ENCODE measurements around the gene OAF.

Gene OAF

DNA sequence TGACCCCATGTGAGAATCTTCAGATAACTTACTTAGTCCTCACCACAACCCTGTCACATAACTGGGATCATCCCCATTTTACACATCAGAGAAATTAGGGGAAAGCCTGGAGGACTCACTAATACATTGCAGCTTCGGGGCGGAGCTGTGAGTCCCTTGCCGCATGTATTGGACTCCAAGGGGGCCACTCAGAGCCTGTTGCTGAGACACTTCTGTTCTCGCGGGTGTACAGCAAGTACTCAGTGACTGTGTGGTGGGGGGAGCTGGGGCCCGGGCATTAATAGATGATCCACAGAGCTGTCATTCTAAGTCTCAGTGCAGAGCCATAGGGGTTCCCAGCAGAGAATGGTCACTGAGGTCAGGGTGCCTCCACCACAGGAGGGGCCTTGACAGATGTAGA, 13.5 kb downstream of the OAF start:
- DNase-seq: no peak

DNA sequence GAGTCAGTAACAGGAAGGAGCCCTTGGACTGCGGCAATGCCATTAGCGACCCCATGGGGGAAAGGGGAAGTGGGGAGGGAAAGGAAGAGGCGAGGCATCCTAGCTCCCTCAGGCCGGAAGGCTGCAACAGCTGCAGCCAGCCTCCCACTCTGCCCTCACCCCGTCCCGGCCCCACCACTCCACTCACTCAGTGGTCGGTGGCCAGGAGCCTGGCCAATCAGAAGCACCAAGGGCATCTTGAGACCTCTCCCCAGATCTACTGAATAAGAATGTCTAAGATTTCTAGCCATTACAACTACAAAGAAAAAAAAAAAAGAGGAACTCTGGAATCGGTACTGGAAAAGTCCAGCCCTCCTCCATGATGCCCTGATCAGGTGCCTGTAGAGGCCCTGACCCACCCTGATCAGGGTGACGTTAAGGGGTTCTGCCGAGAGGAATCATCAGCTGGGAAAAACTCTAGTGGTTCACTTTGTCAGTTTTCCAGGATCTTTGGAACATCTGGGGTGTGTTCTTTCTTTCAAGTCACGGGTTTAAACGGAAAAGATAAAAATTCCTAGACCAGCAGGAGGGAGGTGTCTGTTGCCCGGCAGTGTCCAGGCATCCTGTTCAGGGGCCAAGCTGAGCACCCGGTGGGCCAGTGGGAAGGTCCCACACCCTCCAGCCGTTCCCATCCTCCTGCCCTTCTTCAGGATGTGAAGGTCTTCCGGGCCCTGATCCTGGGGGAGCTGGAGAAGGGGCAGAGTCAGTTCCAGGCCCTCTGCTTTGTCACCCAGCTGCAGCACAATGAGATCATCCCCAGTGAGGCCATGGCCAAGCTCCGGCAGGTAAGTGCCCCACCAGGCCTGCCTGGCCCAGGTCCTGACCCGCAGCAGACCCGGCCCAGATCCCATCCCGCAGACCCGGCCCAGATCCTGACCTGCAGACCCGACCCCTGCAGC, 14.4 kb downstream of the OAF start:
- DNase-seq: no peak

DNA sequence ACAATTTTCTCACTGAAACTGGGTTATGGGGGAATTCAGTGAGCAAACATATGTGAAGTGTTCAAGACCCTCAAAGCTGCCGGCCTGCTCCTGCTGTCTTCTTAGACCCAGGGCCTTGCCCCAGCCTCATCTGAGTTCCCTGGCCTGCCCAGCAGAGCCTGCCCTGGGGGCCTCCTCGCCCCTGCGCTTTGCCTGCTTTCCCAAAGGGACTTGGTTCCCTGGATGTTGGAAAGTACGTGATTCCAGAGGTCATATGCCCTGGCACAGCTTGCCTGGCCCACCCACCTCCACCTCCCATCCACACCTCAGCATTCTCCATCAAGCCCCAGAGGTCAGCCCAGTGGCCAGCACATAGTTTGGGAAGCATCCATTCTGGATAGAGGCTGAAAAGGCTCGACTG, 15.4 kb downstream of the OAF start:
- no peak for DNase-seq

DNA sequence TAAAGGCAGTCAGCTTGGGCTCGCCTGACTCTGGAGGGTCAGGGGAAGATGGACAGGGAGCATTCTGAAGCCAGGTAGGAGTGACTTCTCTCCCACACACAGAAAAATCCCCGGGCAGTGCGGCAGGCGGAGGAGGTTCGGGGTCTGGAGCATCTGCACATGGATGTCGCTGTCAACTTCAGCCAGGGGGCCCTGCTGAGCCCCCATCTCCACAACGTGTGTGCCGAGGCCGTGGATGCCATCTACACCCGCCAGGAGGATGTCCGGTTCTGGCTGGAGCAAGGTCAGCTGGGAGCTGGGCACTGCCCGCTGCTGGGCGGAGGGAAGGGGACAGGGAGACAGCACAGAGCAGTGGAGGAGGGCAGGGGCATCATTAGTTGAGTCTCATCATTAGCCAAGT, 15.9 kb downstream of the OAF start:
- no peak for DNase-seq

DNA sequence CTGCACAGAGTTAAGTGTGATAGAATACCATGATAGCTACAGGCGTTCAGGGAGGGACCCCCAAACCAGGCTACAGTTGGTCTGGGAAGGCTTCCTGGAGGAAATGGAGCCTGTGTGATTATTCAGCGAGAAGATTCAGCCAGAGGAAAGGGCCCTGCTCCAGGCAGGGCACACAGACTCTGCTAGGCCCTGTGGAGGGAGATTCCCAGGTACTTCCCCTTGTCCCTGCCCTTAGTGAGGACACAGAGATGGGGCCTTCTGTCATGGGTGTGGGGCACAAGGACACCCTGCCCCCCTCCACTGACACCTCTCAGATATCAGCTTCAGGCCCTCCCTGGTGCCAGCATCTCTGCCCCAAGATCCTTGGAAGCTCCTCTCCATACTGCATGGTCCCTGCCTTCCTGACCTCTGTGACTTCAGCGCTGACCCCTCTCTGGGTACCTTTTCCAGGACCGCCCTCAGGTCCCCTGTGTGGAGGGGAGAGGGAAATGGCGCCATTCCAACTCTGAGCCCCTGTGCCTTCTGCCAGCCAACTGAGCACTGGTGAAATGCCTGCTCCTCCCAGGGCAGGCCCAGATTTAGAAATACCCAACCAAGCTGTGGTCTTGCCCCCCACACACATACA, 16.5 kb downstream of the OAF start:
- DNase-seq: no peak

DNA sequence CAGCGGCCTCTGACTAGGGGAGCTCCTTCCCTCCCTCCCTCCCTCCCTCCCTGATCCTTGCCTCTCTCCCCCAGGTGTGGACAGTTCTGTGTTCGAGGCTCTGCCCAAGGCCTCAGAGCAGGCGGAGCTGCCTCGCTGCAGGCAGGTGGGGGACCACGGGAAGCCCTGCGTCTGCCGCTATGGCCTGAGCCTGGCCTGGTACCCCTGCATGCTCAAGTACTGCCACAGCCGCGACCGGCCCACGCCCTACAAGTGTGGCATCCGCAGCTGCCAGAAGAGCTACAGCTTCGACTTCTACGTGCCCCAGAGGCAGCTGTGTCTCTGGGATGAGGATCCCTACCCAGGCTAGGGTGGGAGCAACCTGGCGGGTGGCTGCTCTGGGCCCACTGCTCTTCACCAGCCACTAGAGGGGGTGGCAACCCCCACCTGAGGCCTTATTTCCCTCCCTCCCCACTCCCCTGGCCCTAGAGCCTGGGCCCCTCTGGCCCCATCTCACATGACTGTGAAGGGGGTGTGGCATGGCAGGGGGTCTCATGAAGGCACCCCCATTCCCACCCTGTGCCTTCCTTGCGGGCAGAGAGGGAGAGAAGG, 18.1 kb downstream of the OAF start:
- no peak for DNase-seq

DNA sequence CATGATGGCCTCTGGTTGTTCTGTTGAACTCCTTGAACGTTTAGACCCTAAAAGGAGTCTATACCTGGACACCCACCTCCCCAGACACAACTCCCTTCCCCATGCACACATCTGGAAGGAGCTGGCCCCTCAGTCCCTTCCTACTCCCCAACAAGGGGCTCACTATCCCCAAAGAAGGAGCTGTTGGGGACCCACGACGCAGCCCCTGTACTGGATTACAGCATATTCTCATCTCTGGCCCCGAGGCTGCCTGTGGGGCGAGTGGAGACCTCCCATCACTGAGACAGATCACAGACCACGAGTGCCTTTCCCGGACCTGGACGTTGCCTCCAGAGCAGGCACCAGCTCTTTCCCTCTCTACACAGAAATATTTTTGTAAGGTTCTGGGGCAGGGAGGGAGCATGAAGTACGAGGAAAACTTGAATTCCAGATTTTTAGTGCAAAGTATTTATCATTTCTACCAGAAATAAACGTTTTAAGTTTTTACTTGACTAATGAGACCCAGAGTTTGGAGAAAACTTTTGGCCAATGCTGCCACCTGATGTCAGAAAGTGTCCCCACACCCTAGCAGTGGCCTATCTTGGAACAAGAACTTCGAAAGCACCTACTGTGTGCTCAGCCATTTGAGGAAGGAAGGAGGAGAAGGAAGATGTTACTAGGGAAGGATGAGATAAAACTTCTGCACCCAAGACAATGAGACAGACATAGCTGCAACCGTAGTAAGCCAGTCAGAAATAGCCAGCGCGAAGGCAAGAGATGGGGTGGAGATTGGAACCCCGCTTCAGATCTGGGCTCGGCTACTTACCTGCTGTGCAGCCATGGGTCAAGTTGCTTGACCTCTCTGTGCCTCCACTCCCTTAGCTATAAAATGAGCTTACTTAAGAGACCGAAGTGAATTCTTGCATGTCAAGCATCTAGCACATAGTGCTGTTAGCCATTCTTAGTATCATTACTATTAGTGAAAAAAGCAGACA, 18.9 kb downstream of the OAF start:
- no peak for DNase-seq

DNA sequence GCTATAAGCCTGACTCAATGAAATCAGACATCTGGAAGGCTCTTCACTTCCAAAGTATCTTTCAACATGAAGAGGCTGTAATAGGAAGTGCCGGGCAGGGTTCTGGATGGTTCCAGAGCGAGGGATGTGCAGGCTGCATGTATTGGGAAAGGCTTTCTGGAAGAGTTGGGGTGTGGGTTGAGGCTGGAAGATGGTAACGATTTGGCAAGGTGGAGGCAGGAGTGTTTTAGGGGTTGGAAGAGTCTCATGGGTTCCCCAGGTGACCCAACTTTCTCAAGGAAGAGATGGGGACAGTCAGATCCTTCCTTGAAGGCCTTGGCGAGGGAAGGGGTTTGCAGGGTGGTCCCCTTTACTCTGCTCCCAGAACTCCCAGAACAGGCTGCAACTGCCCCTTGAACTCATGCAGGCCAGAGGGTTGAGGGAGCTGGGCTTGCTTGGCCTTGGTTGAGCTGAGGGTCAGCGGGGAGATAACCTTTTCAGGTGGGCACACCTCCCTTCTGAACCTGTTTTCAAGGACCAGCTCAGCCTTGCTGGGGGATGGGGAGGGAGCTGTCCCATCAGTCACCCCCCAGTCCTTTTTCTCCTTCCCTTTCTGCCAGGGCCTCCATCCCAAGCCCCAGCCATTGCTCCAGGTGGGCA, 19.7 kb downstream of the OAF start:
- no peak for DNase-seq

DNA sequence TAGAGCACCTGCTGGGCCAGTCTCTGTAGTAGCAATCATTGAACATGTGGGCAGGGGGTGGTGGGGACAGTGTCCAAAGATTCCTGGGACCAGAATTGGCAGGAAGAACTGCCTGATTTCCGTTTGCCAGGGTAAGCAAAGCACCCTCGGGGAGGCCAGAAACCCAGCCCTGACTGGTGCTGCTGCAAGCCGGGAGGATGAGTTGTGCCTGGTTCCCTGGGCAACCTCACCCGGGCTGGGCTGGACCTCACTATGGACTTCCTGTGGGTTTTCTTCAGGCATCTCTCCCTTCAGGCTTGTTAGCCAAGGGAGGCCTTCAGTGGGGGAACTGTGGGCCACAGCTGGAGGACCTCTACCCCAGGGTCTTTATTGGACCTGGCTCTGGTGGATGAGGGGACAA, 21.1 kb downstream of the OAF start:
- no peak for DNase-seq

DNA sequence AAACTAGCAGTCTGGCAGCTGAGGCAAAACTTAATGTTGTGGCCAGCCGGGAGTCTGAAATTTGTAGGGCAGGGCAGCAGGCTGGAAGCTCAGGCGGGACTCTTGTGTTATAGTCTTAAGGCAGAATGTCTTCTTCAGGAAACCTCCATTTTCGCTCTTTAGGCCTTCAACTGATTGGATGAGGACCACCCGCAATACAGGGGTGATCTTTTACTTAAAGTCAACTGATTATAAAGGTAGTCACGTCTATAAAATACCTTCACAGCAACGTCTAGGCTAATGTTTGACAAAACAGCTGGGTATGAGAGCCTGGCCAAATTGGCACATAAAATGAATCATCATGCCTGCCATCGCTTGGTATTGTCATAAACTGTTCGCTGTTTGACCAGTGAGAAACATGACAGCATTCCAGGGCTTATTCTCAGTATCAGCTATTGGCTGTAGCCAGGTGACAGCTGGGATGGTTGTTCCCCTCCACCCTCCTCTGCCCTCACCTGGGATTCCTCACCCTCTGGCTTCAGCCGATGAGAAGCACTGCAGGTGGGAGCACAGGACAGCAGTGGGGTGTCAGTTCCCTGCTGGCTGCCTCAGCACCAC, 22.5 kb downstream of the OAF start:
- no peak for DNase-seq

DNA sequence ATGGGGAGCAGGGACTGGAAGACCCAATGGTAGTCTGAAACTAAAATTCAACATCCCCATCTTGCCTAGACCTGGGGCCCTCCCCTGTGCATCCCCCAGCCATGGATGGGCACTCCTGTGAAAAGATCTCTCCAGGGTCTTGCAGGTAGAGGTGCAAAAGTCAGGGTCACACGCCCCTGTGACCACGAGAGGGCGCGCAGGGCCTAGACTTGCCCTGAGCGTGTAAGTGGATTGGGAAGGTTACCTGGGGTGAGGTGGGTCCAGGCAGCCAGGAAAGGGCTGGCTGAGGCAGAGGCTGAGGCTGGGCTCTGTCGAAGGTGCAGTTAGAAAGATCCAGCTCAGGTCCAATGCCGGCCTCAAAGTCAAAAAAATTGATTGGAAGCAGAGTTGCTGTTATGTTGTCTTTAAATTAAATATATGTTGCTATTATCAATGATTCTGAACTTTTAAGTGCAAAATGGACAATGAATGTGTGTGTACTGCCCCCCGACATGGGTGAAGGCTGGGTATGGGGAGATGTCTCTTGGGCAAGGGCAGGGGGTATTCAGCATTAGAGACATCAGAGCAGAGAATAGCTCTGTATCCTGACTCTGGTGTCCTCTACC, 24.3 kb downstream of the OAF start:
- peak; percentile 56 for DNase-seq

DNA sequence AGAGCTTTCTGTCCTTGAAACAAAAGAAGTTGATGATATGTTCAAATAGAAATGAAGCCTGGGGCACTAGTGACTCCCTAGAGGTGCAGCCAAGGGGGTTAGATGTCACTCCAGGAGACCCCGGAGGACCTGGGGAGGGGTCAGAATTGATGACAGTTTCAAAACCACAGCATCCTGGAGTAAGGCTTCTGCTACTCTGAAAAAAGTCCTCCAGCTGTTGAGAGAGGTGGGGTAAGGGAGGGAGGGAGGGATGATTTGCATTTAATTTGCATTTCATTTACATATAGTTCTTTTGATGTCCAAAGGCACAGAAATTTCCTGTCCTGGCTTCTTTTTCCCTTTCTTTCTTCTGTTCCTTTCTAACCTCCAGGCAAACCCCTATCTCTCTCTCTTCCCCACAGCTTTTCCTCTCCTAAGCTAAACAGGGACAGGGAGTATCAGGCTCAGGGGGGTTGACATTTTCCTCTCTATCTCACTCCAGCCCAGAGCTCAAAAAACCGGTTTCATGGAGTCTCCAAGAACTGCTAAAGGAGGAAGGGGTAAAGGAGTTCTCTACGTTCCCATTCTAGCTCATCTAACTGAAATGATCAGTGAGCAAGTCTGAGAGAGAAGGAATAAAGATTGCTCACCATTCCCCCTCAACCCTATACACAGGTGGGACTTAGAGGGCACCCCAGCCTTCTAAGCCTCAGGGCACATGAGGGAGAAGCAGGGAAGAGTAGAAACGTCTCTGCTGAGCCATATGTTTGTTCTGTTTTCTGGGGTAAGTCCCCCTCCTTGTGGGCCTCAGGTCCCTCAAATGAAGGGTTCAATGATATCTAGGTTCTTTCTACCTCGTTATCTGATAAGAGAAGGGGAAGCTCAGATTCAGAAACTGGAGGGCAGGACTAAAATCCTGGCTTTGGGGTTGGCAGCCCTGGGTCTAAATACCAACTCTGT, 25.6 kb downstream of the OAF start:
- no peak for DNase-seq

DNA sequence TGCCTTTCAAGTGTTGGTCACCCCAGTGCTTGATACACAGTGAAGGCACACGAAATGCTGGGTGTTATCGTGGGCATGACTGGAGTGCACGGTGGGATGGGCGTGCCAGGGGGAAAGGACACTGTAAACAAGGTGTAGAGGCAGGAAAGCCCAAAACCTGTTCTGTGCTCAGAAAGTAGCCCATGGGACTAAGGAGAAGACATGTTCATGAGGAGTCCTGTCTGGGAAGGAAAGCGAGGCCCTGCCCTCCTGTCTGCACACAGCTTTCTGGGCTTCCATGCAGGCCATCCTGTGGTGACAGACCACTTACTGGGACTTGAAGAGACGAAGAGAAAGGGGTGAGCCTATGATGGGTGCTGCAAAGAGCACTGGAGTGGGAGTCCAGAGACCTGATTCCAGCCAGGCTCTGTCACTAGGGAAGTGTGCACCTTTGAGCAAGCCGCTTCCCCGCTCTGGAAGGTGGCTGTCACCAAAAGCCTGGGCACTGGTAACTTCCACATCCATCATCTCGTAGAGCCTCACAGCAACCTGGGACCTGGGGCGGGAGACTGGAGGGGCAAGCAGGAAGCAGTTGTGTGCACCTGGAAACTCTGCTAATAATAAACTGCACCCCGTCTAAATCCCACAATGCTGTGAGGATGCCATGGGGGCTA, 28.3 kb downstream of the OAF start:
- DNase-seq: no peak

DNA sequence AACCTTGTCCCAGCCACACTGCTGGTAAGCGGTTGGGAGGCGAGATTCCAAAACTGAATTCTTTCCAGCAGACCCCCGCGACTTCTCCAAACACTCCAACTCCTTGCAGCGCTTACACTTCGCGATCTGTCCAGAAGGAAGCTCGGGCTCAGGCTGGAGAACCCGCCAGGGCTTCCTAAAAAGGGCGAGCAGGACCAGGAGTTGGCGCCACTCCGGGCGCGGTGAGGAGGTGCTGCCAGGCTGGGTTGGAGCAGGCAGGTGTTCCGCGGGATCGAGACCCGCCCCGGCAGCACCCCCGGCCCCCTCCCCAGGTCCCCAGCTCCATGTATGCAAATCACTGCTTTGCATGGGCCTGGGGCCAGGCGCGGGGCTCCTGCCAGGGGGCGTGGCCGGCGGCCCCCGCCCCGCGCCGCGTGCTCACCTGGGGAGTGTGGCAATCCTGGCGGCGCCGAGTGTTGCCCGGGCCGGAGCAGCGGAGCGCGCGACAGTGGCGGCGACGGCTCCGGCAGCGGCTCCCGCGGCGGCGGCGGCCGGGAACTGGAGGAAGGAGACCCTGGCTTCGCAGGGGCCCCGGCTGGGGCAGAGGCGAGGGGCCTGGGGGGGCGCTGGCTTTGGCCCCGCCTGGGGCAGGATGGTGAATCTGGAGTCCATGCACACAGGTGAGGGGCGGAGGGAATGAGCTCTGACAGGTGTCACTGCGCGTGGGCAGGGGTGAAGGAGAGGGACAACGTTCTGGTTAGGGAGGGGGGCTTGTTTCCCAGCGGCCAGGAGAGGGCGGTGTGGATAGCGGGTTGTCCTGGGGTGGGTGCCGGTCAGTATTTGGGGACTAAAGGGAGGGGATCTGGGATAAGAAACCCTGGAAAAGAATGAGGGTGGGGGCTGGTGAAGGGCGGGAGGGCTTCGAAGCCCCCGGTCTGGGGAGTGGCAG, 29.1 kb downstream of the OAF start, which contains the start of gene POU2F3:
POU2F3 (plus strand) TSS at position 428 of the 928 bp plus-strand sequence; CDS start at position 632, 204 bp downstream.
- DNase-seq: no peak

DNA sequence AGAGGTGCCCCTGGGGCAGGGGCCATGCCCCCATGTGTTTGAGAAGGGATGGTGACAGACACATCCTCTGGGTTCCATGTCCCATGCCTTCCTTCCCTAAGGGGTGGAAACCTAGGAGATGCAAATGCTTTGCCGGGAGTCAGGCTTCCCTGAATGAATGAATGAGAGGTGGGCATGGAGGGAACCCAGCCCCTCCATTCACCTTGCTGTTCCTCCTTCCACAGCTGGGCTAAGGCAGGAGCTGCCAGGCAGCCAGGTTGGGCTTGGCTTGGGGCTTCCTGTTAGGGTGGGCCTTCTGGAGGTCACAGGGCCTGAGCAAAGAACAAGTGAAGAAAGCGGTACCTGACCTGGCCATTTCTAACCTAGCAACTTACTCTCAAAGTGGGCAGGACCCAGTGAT, 30.0 kb downstream of the OAF start:
- no peak for DNase-seq

DNA sequence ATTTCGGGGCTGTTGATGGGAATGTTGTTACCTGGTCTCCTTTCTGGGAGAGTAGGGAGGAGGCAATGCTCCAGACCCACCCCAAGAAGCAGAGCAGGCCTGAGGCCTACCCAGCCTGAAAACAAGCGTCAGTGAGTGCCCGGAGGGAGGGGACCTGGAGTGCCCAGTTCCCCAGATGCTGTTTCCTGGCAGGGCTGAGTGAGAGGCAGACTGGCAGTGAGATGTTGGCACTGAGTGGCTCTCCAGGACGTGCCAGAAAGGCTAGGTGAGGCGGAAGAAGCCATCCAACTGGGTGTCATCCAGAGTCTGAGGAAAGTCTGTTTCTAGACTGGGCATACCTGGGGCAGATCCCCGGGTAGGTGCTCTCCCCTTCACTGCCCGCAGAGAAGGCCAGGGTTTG, 30.4 kb downstream of the OAF start:
- no peak for DNase-seq

DNA sequence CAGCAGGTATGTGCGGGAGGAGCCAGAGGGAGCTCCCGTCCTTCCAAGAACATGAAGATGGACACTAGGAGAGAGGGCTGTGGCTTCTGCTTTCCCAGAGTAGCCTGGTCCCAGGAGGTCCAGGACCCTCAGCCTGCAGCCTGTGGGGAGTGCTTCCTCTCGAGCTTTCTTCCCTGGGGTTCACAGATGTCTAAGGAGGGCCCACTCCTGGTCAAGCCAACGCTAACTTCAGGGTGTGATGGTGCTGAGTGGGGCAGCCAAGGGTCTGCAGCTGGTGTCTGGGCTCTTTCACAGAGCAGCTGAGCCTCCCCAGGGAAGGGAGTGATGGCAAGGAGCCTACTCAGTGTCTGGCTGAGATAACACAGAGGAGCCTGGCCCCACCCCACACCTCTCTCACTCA, 32.4 kb downstream of the OAF start:
- DNase-seq: no peak
